ENCODE data around the gene SLF2. TPM values are rescaled to one million over a fixed set of nuclear protein-coding genes. Genes with fewer than 3 reads are reported as not detected.

SLF2 gene
- total and polyA plus RNA-seq, 9 of the 15 experiments (the other 6 are each of a cell fraction or from before 2014, with no cell fraction given), result 1.7 to 18.4 (median 7.8) TPM

DNA sequence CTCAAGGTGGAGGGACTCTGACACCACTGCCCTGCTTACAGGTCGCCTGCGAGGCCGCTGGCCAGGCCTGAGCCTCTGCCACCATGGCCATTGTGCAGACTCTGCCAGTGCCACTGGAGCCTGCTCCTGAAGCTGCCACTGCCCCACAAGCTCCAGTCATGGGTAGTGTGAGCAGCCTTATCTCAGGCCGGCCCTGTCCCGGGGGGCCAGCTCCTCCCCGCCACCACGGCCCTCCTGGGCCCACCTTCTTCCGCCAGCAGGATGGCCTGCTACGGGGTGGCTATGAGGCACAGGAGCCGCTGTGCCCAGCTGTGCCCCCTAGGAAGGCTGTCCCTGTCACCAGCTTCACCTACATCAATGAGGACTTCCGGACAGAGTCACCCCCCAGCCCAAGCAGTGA lies 89.7 kb downstream of the SLF2 start:
- no peak overlapping the region for H3K4me2 ChIP-seq (ENCODE audit: insufficient read depth, low read length)
- H3K9me1 ChIP-seq (ENCODE audit: control insufficient read depth, insufficient read depth, low read length), result no peaks in the 10 kb centered on the region
- DNase-seq (ENCODE audit: extremely low read depth in 1 of 4, low spot score in 3 of 4), result no peak
- peaks cover 54% of the 10 kb centered on the region for H3K79me2 ChIP-seq (ENCODE audit: control insufficient read depth, insufficient read depth, low read length)
- H4K20me1 ChIP-seq (replicated peaks; ENCODE audit: control insufficient read depth, insufficient read depth, low read length), result no peaks in the 10 kb centered on the region
- no peak overlapping the region for H3K27ac ChIP-seq (ENCODE audit: extremely low read depth, low read depth, low read length)
- in situ Hi-C loops (cut with MboI) (no loop called here), intact Hi-C loops (cut with micrococcal nuclease) (no loop called here)
- H2AFZ ChIP-seq (ENCODE audit: low read depth, low read length), result no peak overlapping the region
- ChIA-PET POLR2A (interaction anchor here (0.5 kb wide), 1 partner anchor 12 kb away, joined by 3 read pairs; no protein-coding TSS in a partner anchor), CTCF (ENCODE audit: low intra/inter-chr PET ratio) (no interaction called here)
- BruUV-seq (replicated peaks), result no TSS peak
- no peak overlapping the region for H3K4me3 ChIP-seq
- no peaks in the 10 kb centered on the region for H3K9me3 ChIP-seq (replicated peaks; ENCODE audit: control insufficient read depth, insufficient read depth, low read depth, low read length)
- WGBS (ENCODE audit: insufficient coverage, low coverage, missing lambda C conversion rate), result 95% methylated on average over 8 of the region's 11 CpGs
- no peak for TF ChIP-seq ESRRB (CRISPR knock-in tag; IDR thresholded peaks at IDR 0.05; ENCODE audit: borderline replicate concordance)
- TF ChIP-seq ZNF41 (CRISPR knock-in tag; conservative IDR thresholded peaks at IDR 0.05), result no peak
- FAIRE-seq, result no peak
- H3K4me1 ChIP-seq (replicated peaks in 1 of 2; ENCODE audit: control insufficient read depth in 2 of 2, insufficient read depth in 2 of 2, low read length in 2 of 2), result peaks cover 14 to 65% of the 10 kb centered on the region in 2 experiments; a peak in 4 of 5 replicates
- no peaks in the 10 kb centered on the region for H3K27me3 ChIP-seq (ENCODE audit: control insufficient read depth in 2 of 2, insufficient read depth in 2 of 2, low read length in 2 of 2)
- peak overlapping the region in 1 of 2 experiments; percentile 55; a peak in 1 of 4 replicates for H3K9ac ChIP-seq (ENCODE audit: insufficient read depth in 1 of 2, low read depth in 2 of 2, low read length in 2 of 2)
- peaks cover 50% of the 10 kb centered on the region; the same call in 2 of the 3 replicates for H3K36me3 ChIP-seq (ENCODE audit: control insufficient read depth, insufficient read depth, low read length)
- ATAC-seq, result no peak

DNA sequence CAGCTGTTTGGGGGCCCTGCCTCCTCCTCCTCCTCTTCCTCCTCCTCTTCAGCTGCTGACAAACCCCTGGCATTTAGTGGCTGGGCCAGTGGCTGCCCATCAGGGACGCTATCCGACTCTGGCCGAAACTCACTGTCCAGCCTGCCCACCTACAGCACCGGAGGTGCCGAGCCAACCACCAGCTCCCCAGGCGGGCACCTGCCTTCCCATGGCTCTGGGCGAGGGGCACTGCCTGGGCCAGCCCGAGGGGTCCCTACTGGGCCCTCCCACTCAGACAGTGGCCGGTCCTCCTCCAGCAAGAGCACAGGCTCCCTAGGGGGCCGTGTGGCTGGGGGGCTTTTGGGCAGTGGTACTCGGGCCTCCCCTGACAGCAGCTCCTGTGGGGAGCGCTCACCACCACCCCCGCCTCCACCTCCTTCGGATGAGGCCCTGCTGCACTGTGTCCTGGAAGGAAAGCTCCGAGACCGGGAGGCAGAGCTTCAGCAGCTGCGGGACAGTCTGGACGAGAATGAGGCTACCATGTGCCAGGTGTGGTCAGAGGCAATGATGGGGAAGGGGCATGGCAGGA lies 91.0 kb downstream of the SLF2 start:
- H3K9ac ChIP-seq (ENCODE audit: insufficient read depth in 1 of 2, low read depth in 2 of 2, low read length in 2 of 2), result peak overlapping the region in 1 of 2 experiments; percentile 9; a peak in 1 of 4 replicates
- intact Hi-C loops (cut with micrococcal nuclease) (no loop called here), in situ Hi-C loops (cut with MboI) (no loop called here)
- no TSS peak for BruUV-seq (replicated peaks)
- H3K27me3 ChIP-seq (ENCODE audit: control insufficient read depth in 2 of 2, insufficient read depth in 2 of 2, low read length in 2 of 2), result no peaks in the 10 kb centered on the region
- 90% methylated on average over 2 of the region's 18 CpGs for WGBS (ENCODE audit: insufficient coverage, low coverage, missing lambda C conversion rate)
- FAIRE-seq (no peak), ATAC-seq (no peak), DNase-seq (ENCODE audit: extremely low read depth in 1 of 4, low spot score in 3 of 4) (no peak)
- peaks cover 50% of the 10 kb centered on the region; the same call in 2 of the 3 replicates for H3K36me3 ChIP-seq (ENCODE audit: control insufficient read depth, insufficient read depth, low read length)
- POLR2A ChIA-PET, result no interaction called here
- CTCF ChIA-PET (ENCODE audit: low intra/inter-chr PET ratio), result no interaction called here
- H2AFZ ChIP-seq (ENCODE audit: low read depth, low read length), result no peak overlapping the region
- H3K4me3 ChIP-seq, result no peak overlapping the region
- no peak overlapping the region for H3K4me2 ChIP-seq (ENCODE audit: insufficient read depth, low read length)
- no peaks in the 10 kb centered on the region for H3K9me1 ChIP-seq (ENCODE audit: control insufficient read depth, insufficient read depth, low read length)
- no peak overlapping the region for H3K27ac ChIP-seq (ENCODE audit: extremely low read depth, low read depth, low read length)
- H3K9me3 ChIP-seq (replicated peaks; ENCODE audit: control insufficient read depth, insufficient read depth, low read depth, low read length), result no peaks in the 10 kb centered on the region
- TF ChIP-seq RBFOX2 (IDR thresholded peaks at IDR 0.05; ENCODE audit: low read depth, low read length) (peak; percentile 32; the same call in 1 of the 2 replicates), GATA2 (CRISPR knock-in tag; IDR thresholded peaks at IDR 0.05) (no peak), KDM1A (IDR thresholded peaks at IDR 0.05) (no peak), MTA2 (IDR thresholded peaks at IDR 0.05; ENCODE audit: low read depth) (no peak), RBM39 (optimal IDR thresholded peaks at IDR 0.05; ENCODE audit: low read depth, low read length) (no peak)
- TF ChIP-seq, protein P1, sequence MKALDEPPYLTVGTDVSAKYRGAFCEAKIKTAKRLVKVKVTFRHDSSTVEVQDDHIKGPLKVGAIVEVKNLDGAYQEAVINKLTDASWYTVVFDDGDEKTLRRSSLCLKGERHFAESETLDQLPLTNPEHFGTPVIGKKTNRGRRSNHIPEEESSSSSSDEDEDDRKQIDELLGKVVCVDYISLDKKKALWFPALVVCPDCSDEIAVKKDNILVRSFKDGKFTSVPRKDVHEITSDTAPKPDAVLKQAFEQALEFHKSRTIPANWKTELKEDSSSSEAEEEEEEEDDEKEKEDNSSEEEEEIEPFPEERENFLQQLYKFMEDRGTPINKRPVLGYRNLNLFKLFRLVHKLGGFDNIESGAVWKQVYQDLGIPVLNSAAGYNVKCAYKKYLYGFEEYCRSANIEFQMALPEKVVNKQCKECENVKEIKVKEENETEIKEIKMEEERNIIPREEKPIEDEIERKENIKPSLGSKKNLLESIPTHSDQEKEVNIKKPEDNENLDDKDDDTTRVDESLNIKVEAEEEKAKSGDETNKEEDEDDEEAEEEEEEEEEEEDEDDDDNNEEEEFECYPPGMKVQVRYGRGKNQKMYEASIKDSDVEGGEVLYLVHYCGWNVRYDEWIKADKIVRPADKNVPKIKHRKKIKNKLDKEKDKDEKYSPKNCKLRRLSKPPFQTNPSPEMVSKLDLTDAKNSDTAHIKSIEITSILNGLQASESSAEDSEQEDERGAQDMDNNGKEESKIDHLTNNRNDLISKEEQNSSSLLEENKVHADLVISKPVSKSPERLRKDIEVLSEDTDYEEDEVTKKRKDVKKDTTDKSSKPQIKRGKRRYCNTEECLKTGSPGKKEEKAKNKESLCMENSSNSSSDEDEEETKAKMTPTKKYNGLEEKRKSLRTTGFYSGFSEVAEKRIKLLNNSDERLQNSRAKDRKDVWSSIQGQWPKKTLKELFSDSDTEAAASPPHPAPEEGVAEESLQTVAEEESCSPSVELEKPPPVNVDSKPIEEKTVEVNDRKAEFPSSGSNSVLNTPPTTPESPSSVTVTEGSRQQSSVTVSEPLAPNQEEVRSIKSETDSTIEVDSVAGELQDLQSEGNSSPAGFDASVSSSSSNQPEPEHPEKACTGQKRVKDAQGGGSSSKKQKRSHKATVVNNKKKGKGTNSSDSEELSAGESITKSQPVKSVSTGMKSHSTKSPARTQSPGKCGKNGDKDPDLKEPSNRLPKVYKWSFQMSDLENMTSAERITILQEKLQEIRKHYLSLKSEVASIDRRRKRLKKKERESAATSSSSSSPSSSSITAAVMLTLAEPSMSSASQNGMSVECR (CRISPR knock-in tag; IDR thresholded peaks at IDR 0.05), result no peak
- H4K20me1 ChIP-seq (replicated peaks; ENCODE audit: control insufficient read depth, insufficient read depth, low read length), result no peaks in the 10 kb centered on the region
- peaks cover 42% of the 10 kb centered on the region for H3K79me2 ChIP-seq (ENCODE audit: control insufficient read depth, insufficient read depth, low read length)
- H3K4me1 ChIP-seq (replicated peaks in 1 of 2; ENCODE audit: control insufficient read depth in 2 of 2, insufficient read depth in 2 of 2, low read length in 2 of 2), result peaks cover 11 to 57% of the 10 kb centered on the region in 2 experiments; a peak in 4 of 5 replicates
